NOMO-1 treated with dmso at 0.1 percent for 144 hours (cell line): ENCODE data around the gene CACYBP.
"Not testable (repeated sequence)": the region's sequence is repeated elsewhere in the genome, so short reads cannot be mapped to it uniquely, and the experiment has no call there.

ENCODE experiments used
- DNase-seq: peaks from one replicate; lab custom pipeline; 2025; ENCODE audit not compliant: unreplicated experiment; lab: John Stamatoyannopoulos, UW

The CACYBP gene

DNA sequence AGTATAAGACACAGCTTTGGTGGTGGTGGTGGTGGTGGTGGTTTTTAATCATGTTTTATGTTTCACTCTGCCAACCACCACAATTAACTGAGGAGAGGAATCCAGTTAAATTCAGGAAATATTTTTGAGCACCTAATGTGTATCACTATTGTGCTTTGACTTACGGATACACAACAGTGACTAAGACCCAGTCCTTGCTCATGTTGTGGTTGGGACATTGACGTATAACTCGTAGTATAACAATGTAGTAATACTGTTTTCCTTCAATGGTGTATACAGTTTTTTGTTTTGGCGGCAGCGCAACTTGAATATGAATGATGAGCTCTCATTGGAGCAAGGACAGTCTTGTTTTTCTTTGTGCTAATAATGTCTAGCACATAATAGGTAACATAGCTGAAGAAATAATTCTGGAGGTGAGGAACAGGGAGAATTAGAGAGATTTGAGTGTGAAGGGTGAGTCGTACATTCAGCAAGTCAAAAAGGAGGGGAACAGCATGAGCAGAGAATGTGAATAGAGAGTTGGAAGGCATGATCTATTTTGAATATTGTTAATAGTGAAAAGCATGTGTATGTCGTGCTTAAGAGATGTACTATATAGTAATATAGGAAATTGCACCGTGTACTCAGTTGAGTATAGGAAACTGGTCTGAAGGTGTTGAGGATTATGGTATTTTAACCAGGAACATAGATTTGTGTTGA is 5.5 kb downstream of the CACYBP start:
- DNase-seq: no peak

- DNase-seq: no peak
These were observed 9.8 kb downstream of the CACYBP start for GRCh38 chr1:175009532-175009931.

- no peak for DNase-seq
These were observed 13.7 kb downstream of the CACYBP start for GRCh38 chr1:175013445-175013844.

DNA sequence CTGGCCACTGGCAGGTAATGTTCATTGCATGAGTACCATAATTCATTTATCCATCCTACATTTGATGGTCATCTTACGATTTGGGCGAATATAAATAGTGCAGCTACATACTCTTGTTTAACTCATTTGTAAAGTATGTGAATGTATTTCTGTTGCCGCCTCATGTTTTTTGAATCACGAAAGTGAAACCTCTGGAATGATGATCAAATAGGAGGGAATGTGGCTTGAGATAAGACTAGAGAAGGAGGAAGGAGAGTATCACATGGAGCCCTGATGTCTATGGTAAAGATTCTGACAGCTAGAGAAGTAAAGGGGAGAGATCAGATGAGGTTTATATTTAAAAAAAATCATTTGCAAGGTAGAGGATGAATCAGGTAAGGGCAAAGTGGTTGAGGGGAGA is 15.5 kb downstream of the CACYBP start:
- DNase-seq: no peak

- no peak for DNase-seq
These were observed 19.8 kb downstream of the CACYBP start for GRCh38 chr1:175019524-175019923.

DNA sequence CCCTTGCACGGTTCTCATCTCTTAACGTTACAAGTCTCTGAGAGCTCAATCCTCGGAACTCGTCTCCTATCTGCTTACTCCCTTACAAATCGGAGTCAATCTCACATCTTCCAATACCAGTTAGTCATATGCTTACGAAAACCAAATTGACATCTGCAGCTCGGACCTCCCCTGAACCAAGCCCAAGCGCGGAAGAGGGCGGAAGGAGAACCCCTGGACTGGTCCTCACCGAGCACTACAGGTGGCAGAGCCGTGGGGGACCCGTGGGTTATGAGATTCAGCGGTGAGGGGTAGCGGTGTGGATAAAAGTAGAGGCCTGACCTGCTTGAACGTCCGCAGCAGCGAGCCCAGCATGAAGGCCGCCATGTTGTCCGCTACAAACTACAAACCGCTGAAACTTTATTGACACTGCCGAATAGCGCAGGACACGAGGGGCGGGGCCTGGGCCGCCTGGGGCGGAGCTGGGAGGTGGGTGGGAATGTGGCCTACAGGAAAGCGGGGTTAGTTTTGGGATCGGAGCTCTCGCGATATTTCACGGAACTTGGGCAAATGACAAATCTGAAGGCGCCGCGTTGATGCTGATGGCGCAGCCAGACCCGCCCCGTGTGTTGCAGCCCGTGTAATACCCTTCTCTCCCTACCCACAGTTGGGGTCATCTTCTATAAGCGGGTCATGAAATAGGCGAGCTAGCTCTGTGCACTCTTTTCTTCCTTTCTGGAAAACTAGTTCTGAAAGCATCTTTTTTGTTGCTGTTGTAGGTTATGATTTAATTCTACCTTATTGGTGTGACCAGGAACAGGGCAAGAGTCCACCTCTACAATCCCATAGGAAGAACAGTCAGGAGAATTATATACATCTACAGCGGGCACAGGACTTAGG is 23.5 kb downstream of the CACYBP start, which contains the start of gene MRPS14:
Gene MRPS14 (minus strand): TSS at position 383 of the 879 bp plus-strand sequence. CDS start 17 bp downstream, at position 366.
- DNase-seq: peak; percentile 95

GRCh38 chr1:175023922-175024242 is 24.1 kb downstream of the CACYBP start:
- not testable (repeated sequence) for DNase-seq

DNA sequence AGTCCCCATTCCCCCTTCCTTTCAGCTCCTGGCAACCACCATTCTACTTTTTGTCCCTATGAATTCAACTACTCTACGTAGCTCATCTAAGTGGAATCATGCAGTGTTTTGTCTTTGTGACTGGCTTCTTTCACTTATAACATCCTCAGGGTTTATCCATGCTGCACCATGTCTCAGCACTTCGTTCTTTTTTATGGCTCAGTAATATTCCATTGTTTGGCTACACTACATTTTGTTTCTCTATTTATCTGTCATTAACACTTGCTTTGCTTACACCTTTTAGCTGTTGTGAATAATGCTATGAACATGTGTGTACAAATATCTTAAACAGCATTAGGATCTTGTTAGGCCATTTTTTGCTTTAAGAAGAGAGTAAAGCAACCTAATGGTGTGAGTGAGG is 25.0 kb downstream of the CACYBP start:
- DNase-seq: no peak

- no peak for DNase-seq
These were observed 34.2 kb downstream of the CACYBP start for GRCh38 chr1:175033953-175034352.

- DNase-seq: no peak
These were observed 35.0 kb downstream of the CACYBP start for GRCh38 chr1:175034775-175035174.

DNA sequence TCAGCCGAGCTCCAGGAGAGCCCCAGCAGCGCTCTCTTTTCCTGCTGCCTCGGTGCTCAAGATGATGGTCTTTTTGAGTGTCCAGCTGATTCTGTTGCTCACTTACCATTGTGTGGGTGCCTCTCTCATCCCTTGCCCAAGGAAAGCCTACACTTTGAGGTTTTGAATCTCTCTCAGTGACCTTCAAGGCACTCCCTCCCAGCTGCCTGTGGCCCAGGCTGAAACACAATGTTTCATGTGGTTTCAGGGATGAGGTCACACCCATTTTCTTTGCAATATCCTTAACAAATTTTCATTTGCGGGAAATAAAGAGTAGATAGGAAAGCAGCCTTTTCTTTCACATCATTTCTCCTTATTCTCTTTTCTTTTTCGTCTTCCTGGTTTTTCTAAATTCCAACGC is 36.1 kb downstream of the CACYBP start:
- DNase-seq: no peak

GRCh38 chr1:175036476-175036875 is 36.7 kb downstream of the CACYBP start:
- DNase-seq: no peak

DNA sequence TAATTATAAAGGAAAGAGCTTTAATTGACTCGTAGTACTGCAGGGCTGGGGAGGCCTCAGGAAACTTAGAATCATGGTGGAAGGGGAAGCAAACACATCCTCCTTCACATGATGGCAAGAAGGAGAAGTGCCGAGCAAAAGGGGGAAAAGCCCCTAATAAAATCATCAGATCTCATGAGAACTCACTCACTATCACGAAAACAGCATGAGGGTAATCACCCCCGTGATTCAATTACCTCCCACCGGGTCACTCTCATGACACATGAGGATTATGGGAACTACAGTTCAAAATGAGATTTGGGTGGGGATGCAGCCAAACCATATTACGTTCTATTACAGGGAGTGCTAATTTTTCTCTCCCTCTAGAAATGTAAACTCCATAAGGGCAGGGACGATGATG is 37.7 kb downstream of the CACYBP start:
- DNase-seq: no peak

DNA sequence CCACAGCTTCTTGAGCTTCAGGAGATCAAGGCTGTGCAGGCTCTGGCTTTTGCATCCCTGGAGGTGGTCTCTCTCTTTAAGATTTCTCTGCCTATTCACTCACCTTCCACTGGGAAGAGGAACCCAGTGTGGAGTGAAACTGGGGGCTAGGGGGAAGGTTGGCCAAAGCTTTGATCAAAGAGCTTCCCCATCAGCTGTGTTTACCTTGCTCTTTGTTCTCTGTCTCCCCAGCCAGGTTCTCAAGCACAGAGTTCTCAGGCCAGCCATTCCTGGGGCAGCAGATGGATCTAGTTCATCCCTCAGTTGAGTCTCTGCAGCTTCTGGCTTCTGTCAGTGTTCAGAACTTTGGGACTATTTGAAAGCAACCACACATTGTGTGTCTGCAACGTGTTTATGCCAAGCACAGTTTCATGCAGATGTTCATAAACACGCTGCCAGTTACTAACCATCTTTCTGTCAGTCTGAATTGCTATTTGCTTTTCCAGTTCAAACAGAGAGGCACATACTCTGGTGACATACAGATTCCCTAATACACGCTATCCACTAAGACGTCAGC is 40.7 kb downstream of the CACYBP start:
- DNase-seq: no peak

DNA sequence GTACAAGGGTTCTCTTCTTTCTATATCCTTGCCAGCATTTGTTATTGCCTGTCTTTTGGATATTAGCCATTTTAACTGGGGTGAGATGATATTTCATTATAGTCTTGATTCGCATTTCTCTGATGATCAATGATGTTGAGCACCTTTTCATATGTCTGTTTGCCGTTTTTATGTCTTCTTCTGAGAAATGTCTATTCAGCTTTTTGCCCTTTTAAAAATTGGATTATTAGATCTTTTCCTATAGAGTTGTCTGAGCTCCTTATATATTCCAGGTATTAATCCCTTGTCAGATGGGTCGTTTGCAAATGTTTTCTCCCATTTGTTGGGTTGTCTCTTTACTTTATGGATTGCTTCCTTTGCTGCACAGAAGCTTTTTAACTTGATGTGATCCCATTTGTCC is 42.9 kb downstream of the CACYBP start:
- DNase-seq: no peak

DNA sequence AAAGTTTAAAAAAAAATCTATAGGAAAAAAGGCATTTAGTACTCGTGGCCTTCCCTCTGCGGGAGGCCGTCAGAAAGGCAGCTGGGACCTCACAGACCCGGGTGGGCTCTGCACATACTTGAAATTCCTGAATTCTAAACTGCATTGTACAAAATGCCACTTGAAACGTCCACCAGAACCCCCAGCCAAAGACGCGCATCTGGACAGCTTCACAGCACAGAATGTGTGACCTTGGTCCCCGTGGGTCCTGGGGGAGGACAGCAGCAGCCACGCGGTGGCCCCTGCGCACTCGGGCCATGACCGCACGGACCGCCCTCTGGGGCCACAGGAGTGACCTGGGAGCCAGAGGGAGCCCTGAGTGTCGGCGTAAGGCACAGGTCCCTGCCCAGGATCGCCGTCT is 44.1 kb downstream of the CACYBP start:
- DNase-seq: no peak

DNA sequence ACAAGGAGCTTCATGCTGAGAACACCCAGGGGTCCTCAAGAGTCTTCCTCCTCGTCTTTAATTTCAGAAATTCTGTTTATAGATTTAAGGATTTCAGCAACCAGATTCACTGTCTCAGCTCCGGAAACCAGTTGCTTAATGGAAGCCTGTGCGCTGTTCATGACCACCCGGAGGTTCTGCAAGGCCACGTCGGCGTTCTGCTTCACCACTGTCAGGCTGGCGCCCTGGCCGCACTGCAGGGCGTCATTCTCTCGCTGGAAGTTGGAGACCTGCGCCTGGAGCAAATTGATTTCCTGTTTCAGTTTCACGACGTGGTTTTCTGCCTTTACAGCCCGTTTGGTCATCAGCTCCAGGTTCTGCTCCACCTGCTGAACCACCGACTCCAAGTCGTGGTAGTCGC is 44.8 kb downstream of the CACYBP start:
- DNase-seq: peak; percentile 82

DNA sequence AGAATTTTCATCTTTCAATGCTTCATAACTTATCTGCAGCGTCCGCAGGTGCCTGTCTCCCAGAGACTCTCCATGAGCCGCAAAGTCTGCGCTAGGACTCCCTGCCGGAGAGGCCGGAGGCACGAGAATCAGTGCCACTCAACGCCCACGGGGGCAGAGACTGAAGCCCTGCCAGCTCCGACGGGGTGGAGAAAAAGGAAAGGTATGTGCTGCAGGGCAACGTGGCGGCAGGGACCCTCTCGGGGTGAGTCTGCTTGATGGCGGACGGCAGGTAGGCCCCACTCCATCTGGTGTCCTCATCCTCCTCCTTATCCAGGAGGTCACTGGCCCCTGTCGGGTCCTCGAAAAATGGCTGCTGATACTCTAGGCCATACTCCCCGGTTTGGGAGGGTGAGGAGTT is 45.4 kb downstream of the CACYBP start:
- no peak for DNase-seq

GRCh38 chr1:175045519-175045918 is 45.8 kb downstream of the CACYBP start:
- DNase-seq: no peak

- no peak for DNase-seq
These were observed 51.2 kb downstream of the CACYBP start for GRCh38 chr1:175050992-175051391.

- no peak for DNase-seq
These were observed 55.0 kb downstream of the CACYBP start for GRCh38 chr1:175054736-175055135.
